GM18499 (cell line): Measurements from ENCODE around the gene SGPP2.
"Not testable (repeated sequence)": the region's sequence is repeated elsewhere in the genome, so short reads cannot be mapped to it uniquely, and the experiment has no call there.

Source experiments
- ATAC-seq: cut with Tn5 transposase; IDR thresholded peaks from one replicate; pipeline ENCODE4 v1.9.1; 2021; ENCODE audit warnings: moderate number of reproducible peaks; ENCODE audit not compliant: insufficient read depth, unreplicated experiment

SGPP2 gene, protein sequence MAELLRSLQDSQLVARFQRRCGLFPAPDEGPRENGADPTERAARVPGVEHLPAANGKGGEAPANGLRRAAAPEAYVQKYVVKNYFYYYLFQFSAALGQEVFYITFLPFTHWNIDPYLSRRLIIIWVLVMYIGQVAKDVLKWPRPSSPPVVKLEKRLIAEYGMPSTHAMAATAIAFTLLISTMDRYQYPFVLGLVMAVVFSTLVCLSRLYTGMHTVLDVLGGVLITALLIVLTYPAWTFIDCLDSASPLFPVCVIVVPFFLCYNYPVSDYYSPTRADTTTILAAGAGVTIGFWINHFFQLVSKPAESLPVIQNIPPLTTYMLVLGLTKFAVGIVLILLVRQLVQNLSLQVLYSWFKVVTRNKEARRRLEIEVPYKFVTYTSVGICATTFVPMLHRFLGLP

GRCh38 chr2:222424276-222424728 is at the start of gene SGPP2:
SGPP2 (plus strand) TSS chr2:222424543; CDS start chr2:222424603, 60 bp downstream.
- ATAC-seq, result no peak

- no peak for ATAC-seq
Observed at GRCh38 chr2:222375798-222376197, 48.5 kb upstream of the SGPP2 start.

DNA sequence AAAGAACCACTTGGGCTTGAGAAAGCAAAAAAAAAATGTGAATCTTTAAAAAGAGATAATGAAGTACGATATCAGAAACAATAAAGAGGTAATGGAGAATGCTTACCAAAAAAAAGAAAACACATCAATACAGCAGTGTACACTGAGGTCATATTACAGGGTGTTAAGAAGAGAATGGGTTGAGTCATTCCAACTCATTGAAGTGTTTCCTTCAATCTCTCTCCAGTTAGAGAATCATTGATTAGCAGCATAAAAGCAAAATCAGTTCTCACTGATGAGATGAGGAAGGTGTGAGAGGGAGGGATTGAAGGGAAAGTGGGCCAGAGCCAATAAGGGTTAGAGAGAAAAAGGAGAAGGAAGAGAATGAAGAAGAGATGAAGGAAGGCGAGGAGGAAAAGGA is 43.9 kb upstream of the SGPP2 start:
- ATAC-seq, result no peak

DNA sequence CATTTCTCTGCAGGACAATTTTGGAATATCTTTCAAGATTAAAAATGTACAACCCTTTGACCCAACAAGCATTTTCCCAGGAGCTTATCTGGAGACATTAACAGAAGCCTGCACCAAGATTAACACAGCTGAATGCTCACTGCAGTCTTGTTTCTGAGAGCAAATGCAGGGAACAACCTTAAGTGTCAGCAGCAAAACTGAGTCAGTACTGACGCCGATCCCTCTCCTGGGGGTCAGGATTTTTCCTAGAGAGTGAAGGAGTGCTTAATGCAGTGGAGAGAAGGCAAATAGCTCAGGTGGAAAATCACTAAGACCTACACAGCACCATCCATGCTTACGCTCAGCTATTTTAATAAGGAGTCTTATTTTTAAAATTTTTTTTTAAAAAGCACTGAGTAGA is 42.8 kb upstream of the SGPP2 start:
- ATAC-seq, result no peak

DNA sequence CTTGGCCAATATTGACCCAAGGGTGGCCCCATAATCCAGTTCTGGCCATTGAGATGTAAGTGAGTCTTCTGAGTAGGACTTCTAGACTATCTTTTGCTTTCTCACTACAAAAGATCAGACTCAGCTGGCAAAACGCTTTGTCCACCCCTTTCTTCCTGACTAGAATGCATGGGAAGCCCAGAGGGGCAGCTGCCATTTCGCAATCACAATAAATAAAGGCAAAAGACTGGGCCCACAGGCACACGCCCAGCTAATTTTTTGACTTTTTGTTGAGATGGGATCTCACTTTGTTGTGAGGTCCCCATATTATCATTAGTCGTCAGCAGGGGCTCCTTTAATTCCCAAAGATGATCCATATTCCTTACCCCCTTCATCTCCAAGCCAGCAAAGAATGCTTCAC is 41.1 kb upstream of the SGPP2 start:
- ATAC-seq, result no peak

DNA sequence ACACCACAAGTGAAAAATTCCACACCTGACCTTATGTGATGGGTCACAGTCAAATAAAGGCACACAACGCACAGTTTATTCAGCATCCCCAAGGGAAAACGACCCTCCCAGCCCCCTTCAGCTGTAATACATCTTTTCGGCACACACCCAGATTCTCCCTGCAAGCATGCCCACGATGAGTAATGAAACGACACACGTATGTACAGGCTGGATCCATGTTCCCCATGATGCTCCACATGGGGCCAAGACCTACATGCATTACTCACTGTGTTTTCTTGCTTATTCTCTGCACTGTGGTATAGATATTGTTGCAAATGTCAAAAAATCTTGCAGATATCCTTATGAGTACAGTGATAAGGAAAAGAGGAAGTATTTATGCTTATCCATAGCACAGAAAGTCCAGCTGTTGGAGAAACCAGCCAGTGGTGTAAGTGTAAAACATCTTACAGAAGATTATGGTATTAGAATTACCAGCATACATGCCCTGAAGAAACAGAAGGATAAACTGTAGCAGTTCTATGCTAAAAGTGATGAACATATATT is 32.5 kb upstream of the SGPP2 start:
- ATAC-seq, result no peak

DNA sequence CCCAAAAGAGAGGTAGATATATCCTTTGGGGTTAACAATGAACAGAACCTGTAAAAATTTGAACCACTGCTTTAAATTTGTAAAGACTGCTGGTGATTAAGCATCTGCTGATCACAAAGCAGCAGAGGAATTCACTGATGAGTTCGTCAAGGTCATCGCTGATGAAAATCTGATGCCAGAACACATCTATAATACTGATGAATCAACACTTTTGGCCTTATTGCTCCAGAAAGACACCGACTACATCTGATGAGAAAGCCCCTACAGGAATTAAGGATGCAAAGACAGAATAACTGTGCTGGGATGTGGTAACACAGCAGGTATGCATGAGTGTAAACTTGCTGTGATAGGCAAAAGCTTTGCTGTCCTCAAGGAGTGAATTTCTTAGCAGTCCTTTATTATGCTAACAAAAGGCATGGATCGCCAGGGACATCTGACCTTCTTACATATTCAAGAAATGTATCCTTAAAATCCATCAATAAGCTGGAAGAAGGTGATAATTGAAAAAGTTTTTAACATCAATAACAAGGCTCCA is 30.5 kb upstream of the SGPP2 start:
- ATAC-seq, result no peak

- ATAC-seq, result no peak
Observed at GRCh38 chr2:222398446-222398885, 25.9 kb upstream of the SGPP2 start.

GRCh38 chr2:222399038-222399783 is 25.1 kb upstream of the SGPP2 start:
- ATAC-seq, result no peak

DNA sequence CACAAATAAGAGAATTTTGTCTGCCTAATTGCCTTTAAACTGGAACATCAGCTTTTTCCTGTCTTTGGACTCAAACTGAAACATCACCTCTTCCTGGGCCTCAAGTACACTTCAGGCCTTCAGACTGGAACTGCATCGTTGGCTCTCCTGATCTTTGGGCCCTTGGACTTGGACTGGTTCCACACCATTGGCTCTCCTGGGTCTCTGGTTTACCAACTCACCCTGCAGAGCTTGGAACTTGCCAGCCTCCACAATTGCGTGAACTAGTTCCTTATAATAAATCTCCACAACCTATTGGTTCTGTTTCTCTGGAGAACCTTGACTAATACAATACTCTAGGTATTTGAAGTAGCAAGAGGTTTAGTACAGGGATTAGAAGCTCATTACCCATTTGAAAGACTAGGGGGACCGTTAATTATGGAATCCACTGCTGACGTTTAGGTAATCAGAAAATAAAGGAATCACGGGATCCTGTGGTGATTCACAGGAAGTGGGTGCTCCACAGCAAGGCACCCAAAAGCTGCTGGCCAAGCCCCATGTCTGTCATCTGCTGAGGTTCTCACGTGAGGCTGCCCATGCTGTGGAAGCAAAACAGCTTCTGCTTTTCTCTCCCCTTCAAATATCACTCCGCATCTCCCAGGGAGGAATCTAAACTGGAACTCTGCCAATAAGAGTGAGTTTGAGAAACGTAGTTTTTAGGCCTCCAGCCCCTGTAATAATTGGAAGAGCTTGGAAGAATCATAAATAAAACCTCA is 20.0 kb upstream of the SGPP2 start:
- no peak for ATAC-seq

DNA sequence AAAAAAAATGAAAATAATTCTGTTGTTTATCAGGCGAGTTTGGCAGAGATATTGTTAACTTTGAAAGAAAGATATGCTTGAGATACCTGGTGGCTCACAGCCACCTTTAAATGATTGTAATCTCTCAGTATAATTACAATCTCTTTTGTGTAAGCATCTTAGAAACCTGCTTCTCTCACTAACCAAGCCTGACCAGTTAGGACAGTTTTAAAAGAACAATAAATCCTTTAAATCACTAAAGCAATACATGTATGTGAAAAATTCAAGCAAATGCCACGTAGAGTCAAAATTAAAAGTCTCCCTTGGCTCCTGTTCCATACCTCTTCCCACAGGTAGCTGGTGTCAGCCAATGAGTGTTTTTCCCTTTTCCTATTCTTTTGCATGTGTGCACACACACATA is 15.7 kb upstream of the SGPP2 start:
- ATAC-seq, result no peak

DNA sequence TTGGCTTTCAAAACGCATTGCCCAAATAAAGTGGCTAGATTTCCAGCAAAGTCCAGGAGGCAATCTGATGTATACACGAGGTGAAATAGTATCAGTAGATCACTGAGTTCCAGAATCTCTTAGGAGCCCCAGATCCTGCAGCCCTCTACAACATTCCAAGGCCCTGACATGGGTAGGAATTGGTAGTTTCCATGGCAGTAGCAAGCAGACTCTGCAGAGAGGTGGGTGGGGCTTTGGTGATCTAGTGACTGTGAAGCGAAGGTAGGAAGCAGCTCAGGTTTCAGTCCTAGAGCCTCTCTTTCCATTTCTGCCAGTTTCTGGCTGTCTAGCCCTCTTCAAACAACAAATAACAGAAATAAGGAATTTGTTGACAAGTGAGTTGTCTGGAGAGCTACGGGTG is 13.8 kb upstream of the SGPP2 start:
- no peak for ATAC-seq

DNA sequence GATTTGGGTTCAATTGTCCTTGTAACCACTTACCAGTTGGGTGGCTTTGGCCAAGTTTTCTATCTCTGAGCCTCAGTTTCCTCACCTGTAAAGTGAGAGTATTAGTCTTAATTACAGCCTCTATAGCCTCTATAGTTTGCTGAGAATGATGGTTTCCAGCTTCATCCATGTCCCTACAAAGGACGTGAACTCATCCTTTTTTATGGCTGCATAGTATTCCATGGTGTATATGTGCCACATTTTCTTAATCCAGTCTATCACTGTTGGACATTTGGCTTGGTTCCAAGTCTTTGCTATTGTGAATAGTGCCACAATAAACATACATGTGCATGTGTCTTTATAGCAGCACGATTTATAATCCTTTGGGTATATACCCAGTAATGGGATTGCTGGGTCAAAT is 12.0 kb upstream of the SGPP2 start:
- not testable (repeated sequence) for ATAC-seq

GRCh38 chr2:222413295-222413911 is 10.9 kb upstream of the SGPP2 start:
- ATAC-seq, result no peak

- ATAC-seq, result no peak
Observed at GRCh38 chr2:222418739-222419138, 5.6 kb upstream of the SGPP2 start.

GRCh38 chr2:222420508-222420907 is 3.8 kb upstream of the SGPP2 start:
- no peak for ATAC-seq

DNA sequence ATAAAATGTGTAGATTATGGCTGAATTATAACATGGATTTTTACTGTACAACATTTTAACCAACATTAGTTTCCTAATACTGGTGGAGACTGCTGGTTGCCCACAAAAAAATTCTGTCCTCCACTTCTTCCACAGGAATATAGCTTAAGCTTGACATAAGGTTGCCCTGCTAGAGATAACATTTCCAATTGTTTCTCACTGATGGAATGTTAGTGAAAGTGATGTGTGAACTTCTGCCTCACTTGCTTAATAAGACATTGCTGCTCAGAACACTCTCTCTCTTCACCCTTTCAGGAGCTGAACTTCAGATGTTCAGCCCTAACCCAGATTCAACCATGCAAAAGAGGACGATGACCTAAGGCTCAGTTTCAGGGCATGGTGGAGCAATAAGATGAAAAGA is 2.7 kb upstream of the SGPP2 start:
- ATAC-seq, result no peak

DNA sequence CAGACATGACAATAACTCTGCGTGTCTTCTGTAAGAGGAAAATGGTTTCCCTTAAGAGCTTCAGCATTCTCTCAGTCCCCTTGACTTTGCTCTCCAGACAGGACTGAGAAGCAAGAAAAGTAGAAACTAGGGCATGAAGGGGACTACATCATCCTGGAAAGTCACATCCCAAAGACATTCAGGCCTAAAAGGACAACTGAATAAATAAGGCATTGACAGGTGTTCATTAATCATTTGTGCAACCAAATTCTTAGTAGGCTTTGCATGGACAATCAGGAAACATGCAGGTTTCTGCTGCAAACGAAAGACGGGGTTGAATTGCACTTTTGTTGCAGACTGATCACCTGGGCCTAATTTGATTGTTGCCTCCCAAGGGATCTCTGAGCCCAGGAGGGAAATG is 1.2 kb upstream of the SGPP2 start:
- no peak for ATAC-seq

DNA sequence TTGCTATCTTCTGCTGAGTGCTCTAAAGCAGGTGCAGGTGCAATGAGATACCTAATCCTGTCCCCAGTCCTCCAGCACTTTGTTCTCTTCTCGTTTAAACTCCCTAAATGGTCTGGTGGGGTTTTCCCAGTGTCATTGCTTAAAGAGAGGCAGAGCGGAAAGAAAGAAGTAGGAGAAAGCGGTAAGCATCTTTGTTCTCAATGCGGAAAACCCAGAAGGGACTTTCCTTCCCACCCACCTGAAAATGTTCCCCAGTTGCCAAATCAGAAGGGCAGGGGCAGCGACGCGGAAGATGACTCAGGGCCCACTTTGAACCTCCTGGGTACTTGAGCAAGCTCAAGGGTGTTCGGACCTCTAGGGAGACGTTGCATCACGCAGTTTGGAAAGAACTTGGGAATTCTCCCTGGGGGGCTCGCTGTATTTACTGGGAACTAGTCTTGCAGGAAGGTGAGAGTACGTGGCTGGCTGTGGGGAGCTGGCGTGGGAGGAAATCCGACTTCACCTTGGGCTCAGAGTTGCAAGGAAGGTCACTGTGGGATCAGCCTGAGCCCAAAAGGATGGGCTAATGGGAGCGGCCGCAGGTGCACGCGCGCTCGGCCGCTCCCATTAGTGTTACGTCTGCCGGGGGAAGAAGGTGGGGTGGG is 589 bp upstream of the SGPP2 start:
- ATAC-seq, result peak; percentile 26
